Ammon's horn (tissue), 1 donor: ENCODE measurements around the gene CRACR2B.

Experiments
- DNase-seq: peaks from one replicate; pipeline ENCODE4 v3.0.0-alpha.2; 2016; ENCODE audit warnings: low spot score

The CRACR2B gene

DNA sequence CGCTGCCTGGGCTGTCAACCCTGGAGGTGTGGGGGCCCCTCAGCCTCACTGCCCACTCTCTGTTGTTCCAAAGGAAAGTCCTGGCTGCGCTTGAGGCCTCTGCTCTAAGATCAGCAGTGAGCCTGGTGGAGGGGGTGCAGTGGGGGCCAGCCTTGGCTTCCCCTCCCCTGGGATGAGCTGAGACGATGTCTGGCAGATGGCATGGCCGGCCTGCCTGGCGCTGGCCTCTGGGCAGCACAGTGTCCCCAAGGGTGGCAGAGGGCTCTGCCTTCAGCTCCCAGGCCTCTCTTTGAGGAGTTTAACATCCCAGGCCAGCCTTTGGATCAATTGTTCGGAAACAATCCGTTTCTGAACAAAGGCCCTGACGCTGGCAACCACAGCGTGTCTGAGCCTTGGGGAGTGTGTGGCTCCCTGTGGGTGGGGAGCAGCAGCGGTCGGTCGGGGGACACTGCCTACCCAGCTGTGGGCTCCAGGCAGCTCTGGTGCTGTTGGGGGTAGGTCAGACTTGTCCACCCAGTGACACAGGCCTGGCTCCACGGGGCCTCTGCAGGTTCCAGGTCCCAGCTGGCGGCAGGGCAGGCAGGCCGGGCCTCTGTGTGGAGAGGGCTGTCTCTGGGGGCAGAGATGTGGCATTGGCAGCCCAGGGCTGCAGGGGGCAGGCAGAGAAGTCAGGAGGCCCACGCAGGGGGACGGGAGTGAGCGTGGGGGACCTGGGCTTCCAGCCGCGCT is 27.0 kb downstream of the CRACR2B start:
- no peak for DNase-seq

DNA sequence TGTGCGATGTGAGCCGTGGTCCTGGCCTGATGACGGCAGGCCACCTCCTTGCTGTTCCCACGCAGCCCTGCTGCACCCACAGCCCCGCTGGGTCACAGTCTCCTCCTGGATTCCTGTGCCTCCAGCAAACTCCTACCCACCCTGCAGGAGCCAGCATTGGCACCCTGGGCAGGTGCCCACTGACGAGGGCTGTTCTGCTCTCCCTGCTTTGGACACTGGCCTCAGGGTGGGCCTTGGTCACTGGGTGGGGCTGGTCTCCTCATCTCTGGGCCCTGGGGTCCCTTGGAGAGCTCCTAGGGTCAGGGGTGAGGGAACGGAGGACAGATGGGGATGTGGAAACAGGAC is 27.6 kb downstream of the CRACR2B start:
- no peak for DNase-seq

DNA sequence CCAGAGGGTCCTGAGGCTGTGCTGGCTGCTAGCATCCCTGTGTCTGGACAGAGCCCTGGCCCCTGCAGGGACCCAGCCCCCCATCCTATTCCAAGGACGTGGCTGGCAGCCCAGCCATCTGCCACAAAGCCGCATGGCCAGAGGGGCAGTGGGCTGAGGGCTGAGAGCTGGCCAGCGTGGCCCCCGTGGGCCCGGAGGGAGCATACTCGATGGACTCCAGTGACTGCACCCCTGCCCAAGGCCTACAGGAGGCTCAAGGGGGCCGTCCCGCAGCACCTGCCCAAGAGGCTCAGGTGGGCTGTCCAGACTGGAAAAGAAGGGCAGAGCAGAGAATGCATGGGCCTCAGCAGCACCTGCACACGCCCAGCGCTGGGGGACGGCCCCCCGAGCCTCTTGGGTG is 28.1 kb downstream of the CRACR2B start:
- DNase-seq: no peak

DNA sequence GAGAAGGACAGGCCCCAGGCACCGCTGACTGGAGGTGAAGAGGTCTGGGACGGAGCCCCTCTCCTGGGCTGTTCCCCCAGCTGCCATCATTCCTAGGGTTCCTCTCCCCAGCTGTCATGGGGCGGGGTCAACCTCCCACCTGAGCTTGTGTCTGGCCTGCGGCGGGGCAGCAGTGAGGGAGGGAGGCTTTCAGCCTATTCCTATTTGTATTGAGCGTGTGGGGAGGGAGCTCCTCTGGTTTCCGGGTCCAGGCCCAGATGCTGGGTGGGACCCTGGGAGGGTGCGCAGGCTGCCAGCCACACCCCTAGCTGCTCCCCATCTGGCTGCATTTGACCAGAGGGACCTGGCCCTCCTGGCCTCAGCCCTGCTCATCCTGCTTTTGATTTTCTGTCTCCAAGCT is 28.7 kb downstream of the CRACR2B start:
- no peak for DNase-seq

DNA sequence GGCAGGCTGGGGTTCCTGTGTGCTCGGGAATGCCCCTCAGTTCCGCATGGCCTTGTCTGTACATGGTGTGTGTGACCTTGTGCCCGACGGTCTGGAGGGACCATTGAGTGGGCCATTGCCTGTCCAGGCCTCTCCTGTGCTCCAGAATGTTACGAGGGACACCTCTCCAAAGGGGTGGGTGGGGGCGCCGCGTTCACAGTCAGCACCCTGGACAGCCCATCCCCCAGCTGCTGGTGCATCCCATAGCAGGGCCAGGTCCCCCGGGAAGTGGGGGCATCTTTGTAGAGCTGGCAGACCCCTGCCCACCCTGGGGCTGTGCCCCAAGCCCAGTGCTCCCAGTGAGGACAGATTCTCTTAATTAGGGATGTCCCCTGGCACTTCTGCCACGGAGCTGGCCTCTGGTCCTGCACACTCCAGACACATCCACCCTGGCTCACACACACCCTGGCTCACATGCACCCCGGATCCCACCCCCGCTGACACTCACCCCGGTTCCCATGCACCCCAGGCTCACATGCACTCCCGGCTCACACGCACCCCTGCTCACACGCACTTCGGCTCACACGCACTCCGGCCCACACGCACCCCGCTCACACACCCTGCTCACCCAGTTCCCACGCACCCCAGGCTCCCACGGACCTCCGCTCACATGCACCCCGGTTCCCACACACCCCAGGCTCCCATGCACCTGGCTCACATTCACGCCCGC is 30.5 kb downstream of the CRACR2B start:
- no peak for DNase-seq

DNA sequence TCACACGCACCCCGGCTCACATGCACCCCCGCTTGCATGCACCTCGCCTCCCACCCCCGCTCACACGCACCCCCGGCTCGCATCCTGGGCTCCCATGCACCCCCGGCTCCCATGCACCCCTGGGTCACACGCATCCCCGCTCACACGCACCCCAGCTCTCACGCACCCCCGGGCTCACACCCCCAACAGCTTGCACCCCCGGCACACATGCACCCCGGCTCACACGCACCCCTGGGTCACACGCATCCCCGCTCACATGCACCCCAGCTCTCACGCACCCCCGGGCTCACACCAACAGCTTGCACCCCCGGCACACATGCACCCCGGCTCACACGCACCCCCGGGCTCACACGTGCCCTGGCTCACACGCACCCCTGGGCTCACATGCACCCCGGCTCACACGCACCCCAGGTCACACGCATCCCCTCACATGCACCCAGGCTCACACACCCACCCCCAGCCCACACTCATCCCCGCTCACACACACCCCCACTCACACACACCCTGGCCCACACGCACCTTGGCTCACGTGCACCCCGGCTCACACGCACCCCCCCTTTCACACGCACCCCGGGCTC is 31.1 kb downstream of the CRACR2B start:
- no peak for DNase-seq

DNA sequence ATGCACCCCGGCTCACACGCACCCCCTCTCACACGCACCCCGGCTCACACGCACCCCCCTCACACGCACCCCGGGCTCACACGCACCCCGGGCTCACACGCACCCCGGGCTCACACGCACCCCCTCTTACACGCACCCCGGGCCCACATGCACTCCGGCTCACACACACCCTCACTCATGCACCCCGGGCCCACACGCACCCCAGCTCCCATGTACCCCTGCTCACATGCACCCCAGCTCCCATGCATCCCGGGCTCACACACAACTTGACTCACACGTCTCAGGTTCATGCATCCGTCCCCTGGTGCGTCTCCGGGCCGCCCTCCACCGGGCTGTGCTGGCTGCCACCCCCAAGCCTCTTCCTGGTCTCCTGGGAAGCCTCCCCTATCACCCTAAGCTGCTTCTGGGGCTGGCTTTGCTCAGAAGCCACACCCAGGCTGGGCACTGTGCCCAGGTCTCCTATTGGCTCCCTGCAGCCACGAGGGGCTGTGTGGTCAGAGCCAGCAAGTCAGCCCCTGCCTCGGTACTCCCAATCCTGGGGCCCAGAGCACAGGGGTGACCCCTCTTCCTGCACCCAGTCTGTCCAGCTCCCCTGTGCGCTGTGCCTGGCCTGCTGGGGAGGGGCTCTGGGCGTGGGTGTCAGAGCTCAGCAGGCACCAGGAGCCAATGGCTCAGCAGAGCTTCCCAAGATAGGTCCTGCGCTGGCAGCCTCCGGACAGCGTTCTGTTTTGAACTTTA is 31.8 kb downstream of the CRACR2B start:
- DNase-seq: peak; percentile 89

DNA sequence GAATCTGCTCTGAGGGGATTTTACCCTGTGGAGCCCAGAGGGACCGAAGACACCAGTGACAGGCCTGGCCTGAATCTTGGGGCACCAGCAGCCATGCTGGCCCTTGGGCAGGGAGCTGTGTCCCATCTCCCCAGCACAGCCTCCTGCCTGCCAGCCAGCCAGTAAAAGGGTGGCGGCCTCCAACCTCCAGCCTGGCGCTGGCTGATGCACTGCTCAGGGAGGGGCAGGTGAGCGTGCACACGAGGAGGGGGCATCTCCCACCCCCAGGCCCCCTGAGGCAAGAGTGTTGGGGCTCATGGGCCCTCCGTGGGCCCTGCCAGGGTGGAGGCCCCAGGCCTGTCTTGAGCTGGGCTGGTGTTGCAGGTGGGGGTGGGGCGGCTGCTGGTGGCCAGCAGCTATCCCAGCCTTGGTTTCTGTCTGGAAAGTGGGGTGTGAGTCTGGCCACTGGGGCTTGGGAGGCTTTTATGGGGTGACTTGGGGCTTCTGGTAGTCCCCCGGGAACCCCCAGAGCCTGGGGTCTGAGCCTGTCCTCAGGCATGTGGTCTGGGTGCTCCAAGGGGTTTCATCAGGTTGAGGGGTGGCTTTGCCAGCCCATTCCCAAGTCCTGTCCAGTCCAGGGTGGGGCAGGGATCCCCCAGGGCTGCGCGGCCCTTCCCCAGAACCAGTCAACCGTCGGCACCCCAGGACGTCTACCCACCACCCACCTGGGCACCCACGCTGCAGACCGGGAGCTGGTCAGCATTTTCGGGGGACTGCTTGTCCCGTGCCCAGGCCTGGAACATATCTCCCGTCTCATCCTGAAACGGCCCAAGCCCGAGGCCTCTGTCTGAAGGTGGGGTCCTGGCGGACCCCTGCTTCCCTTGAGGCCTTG is 32.8 kb downstream of the CRACR2B start:
- DNase-seq: no peak

DNA sequence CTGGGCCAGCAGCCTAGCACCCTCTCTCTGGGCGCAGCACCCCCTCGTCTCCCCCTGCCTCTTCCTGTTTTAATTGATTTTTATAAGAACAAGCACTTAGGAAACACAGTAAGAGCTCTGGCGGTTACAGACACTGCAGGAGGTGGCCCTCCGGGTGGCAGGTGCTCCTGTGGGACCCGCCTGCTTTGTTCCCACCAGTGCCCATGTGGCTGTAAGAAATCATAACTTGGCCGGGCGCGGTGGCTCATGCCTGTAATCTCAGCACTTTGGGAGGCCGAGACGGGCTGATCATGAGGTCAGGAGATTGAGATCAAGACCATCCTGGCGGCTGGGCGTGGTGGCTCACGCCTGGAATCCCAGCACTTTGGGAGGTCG is 33.4 kb downstream of the CRACR2B start:
- no peak for DNase-seq

DNA sequence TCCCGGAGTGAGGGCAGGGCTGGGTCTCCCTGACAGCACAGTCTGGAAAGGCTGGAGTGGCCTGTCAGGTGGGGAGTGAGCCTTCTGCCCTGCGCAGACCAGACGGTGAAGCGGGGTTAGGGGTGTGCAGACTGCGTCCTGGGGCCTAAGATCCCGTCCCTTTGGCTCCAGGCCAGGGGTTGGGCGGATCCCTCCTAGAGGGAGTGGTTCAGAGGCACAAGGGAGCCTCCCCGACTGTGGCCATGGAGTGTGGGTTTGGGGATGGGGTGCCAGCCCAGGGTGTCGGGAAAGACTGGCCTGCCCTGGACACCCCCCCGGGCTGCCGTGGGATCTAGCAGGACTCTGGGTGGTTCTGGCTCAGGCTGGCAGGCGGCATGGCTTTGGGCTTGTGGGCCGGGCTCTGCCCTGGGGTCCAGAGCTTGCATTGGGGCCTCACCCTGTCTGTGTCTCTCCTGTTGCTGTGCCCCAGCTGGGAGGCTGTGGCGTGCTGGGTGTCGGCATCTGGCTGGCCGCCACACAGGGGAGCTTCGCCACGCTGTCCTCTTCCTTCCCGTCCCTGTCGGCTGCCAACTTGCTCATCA is 34.5 kb downstream of the CRACR2B start:
- no peak for DNase-seq

DNA sequence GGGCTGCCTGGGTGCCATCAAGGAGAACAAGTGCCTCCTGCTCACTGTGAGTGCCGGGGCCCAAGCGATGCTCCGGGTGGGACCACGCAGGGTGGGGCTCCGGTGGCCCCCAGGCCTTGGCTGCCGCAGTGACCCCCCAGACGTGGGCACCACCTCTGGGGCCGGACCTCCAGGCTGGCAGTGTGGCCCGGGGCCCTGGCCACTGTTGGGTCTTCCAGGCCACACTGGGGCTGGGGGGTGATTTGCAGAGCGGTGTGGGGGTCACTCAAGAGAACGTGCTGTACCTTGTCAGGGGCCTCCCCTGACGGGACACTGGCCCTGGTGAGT is 34.9 kb downstream of the CRACR2B start:
- no peak for DNase-seq

DNA sequence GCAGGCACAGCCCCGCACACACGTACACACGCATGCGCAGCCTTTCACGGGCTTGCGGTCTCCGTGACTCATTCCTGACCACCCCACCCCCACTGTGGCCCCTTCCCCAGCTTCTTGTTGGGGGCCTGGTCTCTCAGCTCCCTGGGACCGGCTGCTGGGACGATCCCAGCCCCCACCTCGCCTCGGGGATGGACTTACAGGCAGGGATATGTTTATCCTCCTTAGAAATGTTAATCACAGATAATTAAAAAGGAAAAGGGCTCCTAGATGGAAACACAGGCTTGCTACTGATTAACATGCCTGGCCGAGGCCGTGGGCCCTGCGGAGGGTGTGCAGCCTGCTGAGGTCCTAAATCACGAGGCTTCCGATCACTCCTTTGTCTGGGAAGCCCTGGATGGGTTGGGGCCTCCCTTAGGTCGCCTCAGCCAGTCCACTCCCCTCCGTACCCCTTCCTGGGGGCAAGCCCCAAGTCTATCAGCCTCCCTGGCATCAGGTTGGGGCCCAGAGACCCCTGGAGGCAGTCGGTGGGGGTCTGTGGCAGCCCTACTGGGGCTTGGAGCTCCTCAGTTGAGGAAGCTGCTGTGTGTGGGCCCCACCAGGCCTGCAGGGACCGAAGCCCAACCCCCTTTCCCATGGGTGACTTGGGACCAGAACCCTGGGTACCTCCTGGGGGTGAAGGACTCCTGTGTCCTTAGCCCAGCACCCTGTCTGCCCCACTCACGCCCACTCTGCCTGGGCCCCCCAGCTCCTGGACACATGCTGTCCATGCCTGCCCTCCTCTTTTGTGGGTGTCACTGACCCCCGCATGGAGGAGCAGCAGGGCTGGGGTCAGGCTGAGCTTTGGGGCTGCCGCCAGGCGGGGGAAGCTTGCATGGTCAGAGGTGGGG is 35.5 kb downstream of the CRACR2B start:
- no peak for DNase-seq

DNA sequence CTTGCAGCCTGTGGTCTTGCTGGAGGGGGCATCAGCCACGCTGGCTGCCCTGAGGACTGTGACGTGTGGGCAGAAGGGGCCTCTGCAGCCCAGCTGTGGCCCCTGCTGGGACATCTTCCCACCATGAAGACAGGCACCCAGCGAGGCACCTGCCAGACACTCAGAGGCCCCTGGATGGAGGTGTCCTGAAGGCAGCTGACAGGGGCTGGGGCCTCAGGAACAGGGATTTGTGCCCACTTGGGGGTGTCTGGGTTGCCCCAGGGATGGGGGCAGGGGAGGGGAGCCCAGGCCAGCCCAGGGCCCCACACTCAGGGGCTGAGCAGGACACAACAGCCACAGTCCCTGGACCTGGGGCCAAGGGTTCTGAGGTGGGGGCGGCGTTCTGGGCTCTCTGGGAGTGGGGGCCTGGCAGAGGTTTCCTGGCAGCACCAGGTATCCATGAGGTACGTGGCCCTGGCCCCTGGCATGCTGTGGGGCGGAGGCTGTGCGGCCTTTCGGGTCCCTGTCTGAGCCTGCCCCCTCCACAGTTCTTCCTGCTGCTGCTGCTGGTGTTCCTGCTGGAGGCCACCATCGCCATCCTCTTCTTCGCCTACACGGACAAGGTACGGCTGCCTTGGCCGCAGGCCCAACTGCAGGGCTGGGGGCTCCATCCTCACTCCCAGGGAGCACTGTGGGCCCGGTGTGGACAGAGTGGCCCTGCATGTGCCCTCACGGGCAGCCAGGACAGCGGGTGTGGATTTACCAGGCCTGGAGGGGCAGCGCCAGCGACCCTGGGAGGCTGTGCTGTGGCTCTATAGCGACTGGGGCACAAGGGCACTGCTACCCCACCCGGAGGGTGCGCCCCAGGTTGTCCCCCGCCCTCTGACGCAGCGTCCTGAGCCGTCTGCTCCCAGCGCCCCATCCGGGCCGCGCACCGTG is 36.5 kb downstream of the CRACR2B start:
- no peak for DNase-seq

DNA sequence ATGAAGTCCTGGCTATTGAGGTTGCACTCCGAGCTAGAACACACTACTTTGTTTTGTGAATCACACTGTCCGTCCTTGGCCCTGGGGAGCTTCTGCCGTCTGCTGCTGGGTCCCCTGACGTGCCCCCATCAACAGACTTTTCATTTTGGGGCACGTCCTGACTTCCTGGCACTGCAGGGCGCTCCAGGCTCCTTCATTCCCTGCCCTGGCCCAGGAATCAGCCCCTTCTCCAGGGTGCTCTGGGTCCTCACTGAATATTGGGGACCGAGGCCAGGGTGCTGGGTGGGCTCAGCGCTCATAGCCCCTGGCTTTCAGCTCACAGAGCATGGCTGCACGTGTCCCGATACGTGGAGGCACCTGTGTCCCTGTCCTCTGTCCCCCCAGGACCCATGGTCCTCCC is 37.2 kb downstream of the CRACR2B start:
- no peak for DNase-seq

DNA sequence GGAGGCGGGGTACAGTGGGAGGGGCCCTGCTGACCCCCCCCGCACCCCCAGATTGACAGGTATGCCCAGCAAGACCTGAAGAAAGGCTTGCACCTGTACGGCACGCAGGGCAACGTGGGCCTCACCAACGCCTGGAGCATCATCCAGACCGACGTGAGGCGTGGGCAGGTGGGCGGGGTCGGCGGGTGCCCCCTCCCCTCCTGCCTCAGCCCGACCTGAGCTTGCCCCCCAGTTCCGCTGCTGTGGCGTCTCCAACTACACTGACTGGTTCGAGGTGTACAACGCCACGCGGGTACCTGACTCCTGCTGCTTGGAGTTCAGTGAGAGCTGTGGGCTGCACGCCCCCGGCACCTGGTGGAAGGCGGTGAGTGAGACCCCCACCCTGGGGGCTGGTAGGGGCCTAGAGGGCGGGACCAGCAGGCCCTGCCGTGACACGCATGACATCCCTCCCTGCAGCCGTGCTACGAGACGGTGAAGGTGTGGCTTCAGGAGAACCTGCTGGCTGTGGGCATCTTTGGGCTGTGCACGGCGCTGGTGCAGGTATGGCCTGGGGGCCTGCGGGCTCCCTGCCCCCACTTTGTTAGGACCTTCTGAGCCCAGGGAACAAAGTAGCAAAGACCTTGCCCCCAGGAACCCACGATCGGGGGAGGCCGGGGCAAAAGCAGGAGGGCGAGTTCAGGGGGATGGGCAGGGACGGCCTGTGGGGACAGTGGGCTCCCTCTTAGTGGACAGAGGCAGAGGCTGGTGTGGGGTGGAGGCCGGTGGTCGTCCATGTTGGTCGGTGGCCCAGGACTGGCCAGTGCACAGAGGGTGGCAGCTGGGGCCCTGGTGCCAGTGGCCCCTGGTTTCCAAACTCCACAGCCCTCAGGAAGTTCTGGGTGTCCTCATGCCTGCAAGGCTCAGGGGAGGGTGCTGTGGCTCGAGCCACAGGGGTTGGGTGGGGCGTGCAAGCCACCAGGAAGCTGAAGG is 38.0 kb downstream of the CRACR2B start:
- DNase-seq: no peak

DNA sequence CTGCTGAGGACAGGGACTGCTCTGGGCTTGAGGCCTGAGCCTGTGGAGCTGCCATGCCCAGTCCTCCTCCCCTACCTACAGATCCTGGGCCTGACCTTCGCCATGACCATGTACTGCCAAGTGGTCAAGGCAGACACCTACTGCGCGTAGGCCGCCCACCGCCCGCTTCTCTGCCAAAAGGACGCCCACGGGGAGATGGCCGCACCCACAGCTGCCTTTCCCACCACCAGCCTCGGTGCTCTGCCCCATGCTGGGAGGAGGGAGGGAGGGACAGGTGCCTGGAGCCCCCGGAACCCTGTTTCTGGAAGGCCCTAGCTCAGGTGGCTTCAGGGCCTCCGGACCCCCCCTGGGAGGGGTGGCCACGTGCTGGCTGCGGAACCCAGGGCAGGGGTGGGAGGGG is 38.8 kb downstream of the CRACR2B start:
- DNase-seq: no peak

DNA sequence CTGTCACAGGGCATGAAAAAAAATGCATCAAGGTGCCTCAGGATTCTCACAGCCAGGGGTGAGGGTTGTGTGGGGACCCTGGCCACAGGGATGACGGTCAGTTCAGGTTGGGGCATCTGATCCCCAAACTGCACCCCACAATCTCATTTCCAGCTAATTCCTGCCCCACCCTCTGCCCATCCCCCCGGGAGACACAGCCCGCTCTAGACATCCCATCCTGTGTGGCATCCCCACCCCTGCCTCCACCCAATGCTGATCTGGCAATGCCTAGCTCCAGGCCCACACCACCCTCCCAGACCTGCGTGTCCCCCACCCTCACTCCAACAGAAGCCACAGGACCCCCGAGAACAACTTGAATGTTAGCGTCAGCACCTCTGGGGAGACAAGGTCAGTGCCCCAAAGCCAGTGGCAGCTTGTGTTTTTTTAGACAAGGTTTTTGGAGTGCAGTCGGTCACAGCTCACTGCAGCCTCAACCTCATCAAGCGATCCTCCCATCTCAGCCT is 40.2 kb downstream of the CRACR2B start:
- no peak for DNase-seq

DNA sequence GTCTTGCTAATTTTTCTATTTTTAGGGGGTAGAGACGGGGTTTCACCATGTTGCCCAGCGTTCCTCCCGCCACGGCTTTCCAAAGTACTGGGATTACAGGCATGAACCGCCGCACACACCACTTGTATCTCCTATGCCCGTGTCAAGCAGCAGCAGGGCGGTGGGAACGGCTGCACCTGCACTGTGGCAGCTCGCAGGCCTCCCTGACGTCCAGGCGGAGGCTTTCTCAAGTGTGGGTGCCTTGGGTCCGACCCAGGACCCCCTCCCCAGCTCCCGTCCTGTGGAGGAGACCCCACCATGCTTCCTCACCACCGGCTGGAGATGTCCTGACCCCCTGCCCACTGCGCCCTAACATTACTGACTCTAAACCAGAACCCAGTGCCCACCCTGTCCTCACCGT is 40.7 kb downstream of the CRACR2B start:
- DNase-seq: no peak
